ENCODE results near the gene YPEL4.

The YPEL4 gene

GRCh38 chr11:57667736-57668433, 18.2 kb upstream of the YPEL4 start, which contains the start of gene ZDHHC5:
ZDHHC5 (plus strand) TSS chr11:57668114; CDS start chr11:57673091, 4,977 bp downstream.
- no peaks in the 10 kb centered on the region for H3K9me3 ChIP-seq (ENCODE audit: insufficient read depth, low read depth, low read length)
- peak within 1 kb of the TSS; percentile 97 for H2AFZ ChIP-seq (ENCODE audit: low read length)
- peaks cover 46% of the 10 kb centered on the region for H3K4me1 ChIP-seq (ENCODE audit: insufficient read depth, low read length, poor library complexity, severe bottlenecking)

DNA sequence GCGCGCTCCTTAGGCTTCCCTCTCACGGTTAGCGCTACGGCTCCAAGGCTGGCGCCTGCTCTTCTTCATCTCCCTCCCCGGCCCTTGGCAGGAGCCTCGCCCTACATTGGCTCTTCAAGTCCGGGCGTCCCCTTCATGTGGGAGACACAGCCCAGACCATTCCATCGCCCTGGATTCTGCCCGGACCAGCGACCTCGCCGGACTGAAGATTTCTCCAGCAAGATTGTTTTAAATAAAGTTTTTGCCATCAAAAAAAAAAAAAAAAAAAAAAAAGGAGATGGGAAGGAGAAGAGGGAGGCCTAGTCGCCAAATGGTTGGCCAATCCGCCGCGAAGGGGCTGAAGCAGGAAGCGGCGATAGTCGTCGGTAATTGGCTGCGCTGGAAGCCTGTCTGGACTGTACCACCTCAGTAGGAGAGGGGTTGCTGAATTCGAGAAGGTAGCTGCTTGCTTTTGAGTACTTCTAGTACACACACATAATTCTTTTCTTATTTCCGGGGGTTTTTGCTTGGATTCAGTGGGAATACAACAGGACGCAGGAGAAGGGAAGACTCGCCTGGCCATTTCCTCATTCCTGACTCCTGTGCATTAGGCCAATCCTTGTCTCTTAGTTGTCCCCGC, 17.5 kb upstream of the YPEL4 start:
- no peaks in the 10 kb centered on the region for H3F3A ChIP-seq (ENCODE audit: low read depth)
- H2AFZ ChIP-seq (ENCODE audit: low read length): peak overlapping the region; percentile 97
- peaks cover 42% of the 10 kb centered on the region for H3K79me2 ChIP-seq (ENCODE audit: insufficient read depth, low read length)
- TF ChIP-seq EZH2phosphoT487 (IDR thresholded peaks at IDR 0.05; ENCODE audit: borderline replicate concordance): no peak
- TF ChIP-seq, protein P1, sequence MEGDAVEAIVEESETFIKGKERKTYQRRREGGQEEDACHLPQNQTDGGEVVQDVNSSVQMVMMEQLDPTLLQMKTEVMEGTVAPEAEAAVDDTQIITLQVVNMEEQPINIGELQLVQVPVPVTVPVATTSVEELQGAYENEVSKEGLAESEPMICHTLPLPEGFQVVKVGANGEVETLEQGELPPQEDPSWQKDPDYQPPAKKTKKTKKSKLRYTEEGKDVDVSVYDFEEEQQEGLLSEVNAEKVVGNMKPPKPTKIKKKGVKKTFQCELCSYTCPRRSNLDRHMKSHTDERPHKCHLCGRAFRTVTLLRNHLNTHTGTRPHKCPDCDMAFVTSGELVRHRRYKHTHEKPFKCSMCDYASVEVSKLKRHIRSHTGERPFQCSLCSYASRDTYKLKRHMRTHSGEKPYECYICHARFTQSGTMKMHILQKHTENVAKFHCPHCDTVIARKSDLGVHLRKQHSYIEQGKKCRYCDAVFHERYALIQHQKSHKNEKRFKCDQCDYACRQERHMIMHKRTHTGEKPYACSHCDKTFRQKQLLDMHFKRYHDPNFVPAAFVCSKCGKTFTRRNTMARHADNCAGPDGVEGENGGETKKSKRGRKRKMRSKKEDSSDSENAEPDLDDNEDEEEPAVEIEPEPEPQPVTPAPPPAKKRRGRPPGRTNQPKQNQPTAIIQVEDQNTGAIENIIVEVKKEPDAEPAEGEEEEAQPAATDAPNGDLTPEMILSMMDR (conservative IDR thresholded peaks at IDR 0.05; ENCODE audit: low read length): no peak
- peak overlapping the region; percentile 95 for H3K9ac ChIP-seq (ENCODE audit: low read depth, low read length, poor library complexity, severe bottlenecking)
- H3K27me3 ChIP-seq (ENCODE audit: insufficient read depth, low read length, poor library complexity, severe bottlenecking): no peaks in the 10 kb centered on the region
- H3K9me3 ChIP-seq (ENCODE audit: insufficient read depth, low read depth, low read length): no peaks in the 10 kb centered on the region
- H3K9me2 ChIP-seq (replicated peaks; ENCODE audit: low read depth, low read length): no peaks in the 10 kb centered on the region
- H3K4me1 ChIP-seq (ENCODE audit: insufficient read depth, low read length, poor library complexity, severe bottlenecking): peaks cover 40% of the 10 kb centered on the region
- peak overlapping the region; percentile 98 for H3K4me3 ChIP-seq (ENCODE audit: low read length, poor library complexity, severe bottlenecking)
- peak overlapping the region; percentile 91 for H3K4me2 ChIP-seq (ENCODE audit: low read depth, low read length, poor library complexity, severe bottlenecking)
- peaks cover 40% of the 10 kb centered on the region for H4K20me1 ChIP-seq (ENCODE audit: insufficient read depth, low read length, poor library complexity, severe bottlenecking)
- H3K36me3 ChIP-seq (ENCODE audit: insufficient read depth, low read length): peaks cover 5% of the 10 kb centered on the region; the same call in 1 of the 2 replicates

More at GRCh38 chr11:57667736-57668433, 18.2 kb upstream of the YPEL4 start, which contains the start of gene ZDHHC5:
- Histone ChIP-seq H3K4me2 (ENCODE audit: low read depth, low read length, poor library complexity, severe bottlenecking) (peak within 1 kb of the TSS; percentile 99), H3K79me2 (ENCODE audit: insufficient read depth, low read length) (peaks cover 49% of the 10 kb centered on the region), H3K27me3 (ENCODE audit: insufficient read depth, low read length, poor library complexity, severe bottlenecking) (no peaks in the 10 kb centered on the region), H3K4me3 (ENCODE audit: low read length, poor library complexity, severe bottlenecking) (peak within 1 kb of the TSS; percentile 98), H3F3A (ENCODE audit: low read depth) (no peaks in the 10 kb centered on the region), H3K9ac (ENCODE audit: low read depth, low read length, poor library complexity, severe bottlenecking) (peak within 1 kb of the TSS; percentile 95), H4K20me1 (ENCODE audit: insufficient read depth, low read length, poor library complexity, severe bottlenecking) (peaks cover 47% of the 10 kb centered on the region), H3K9me2 (replicated peaks; ENCODE audit: low read depth, low read length) (no peaks in the 10 kb centered on the region), H3K36me3 (ENCODE audit: insufficient read depth, low read length) (peaks cover 12% of the 10 kb centered on the region; the same call in 1 of the 2 replicates)
- TF ChIP-seq EZH2phosphoT487 (IDR thresholded peaks at IDR 0.05; ENCODE audit: borderline replicate concordance): no peak
- TF ChIP-seq, protein P1 (conservative IDR thresholded peaks at IDR 0.05; ENCODE audit: low read length): peak; percentile 41

GRCh38 chr11:57663975-57664374, 14.3 kb upstream of the YPEL4 start:
- Histone ChIP-seq H4K20me1 (ENCODE audit: insufficient read depth, low read length, poor library complexity, severe bottlenecking) (peaks cover 14% of the 10 kb centered on the region), H3K27me3 (ENCODE audit: insufficient read depth, low read length, poor library complexity, severe bottlenecking) (no peaks in the 10 kb centered on the region), H3K9me3 (ENCODE audit: insufficient read depth, low read depth, low read length) (no peaks in the 10 kb centered on the region), H3K79me2 (ENCODE audit: insufficient read depth, low read length) (peaks cover 32% of the 10 kb centered on the region), H3K36me3 (ENCODE audit: insufficient read depth, low read length) (peaks cover 10% of the 10 kb centered on the region; the same call in 1 of the 2 replicates), H3K4me1 (ENCODE audit: insufficient read depth, low read length, poor library complexity, severe bottlenecking) (peaks cover 13% of the 10 kb centered on the region), H3F3A (ENCODE audit: low read depth) (no peaks in the 10 kb centered on the region), H3K4me3 (ENCODE audit: low read length, poor library complexity, severe bottlenecking) (no peak overlapping the region), H3K4me2 (ENCODE audit: low read depth, low read length, poor library complexity, severe bottlenecking) (no peak overlapping the region), H3K9me2 (replicated peaks; ENCODE audit: low read depth, low read length) (no peaks in the 10 kb centered on the region), H2AFZ (ENCODE audit: low read length) (no peak overlapping the region), H3K9ac (ENCODE audit: low read depth, low read length, poor library complexity, severe bottlenecking) (no peak overlapping the region)
- TF ChIP-seq, protein P1 (conservative IDR thresholded peaks at IDR 0.05; ENCODE audit: low read length): no peak
- TF ChIP-seq EZH2phosphoT487 (IDR thresholded peaks at IDR 0.05; ENCODE audit: borderline replicate concordance): no peak
